Kidney (tissue), 14 donors: ENCODE measurements around the gene PITPNC1. TPM values are rescaled to one million over a fixed set of nuclear protein-coding genes. Genes with fewer than 3 reads are reported as not detected.

Experiments
- DNase-seq, 5 donors: peaks; one replicate each; pipeline ENCODE4 v3.0.0-alpha.2; 2013 to 2020
- FAIRE-seq: peaks from 2 replicates; lab custom pipeline; 2012; peaks lifted over from hg19 to GRCh38; lab: Jason Lieb, UNC
- H3K27ac ChIP-seq, 2 donors: one replicate each; pipeline ENCODE4 v1.7.0; 2013; ENCODE audit warnings: low read depth in 2 of 2, low read length in 2 of 2, inconsistent platforms in 1 of 2
- H3K27me3 ChIP-seq: one replicate; pipeline ENCODE4 v1.7.1; 2013; ENCODE audit warnings: low read length, inconsistent platforms; ENCODE audit not compliant: control insufficient read depth, insufficient read depth
- H3K36me3 ChIP-seq, 3 donors: one replicate each; pipeline versions ENCODE4 v1.7.0 to v1.7.1; 2013; ENCODE audit warnings: low read length in 3 of 3, control low read depth in 1 of 3, inconsistent platforms in 1 of 3; ENCODE audit not compliant: insufficient read depth in 3 of 3, control insufficient read depth in 2 of 3
- H3K4me1 ChIP-seq, 3 donors: one replicate each; pipeline versions ENCODE4 v1.7.0 to v1.7.1; 2013; ENCODE audit warnings: low read length in 3 of 3, inconsistent platforms in 1 of 3, low read depth in 1 of 3; ENCODE audit not compliant: control insufficient read depth in 2 of 3, insufficient read depth in 2 of 3
- H3K4me3 ChIP-seq, 3 donors: one replicate each; pipeline versions ENCODE4 v1.7.0 to v1.8.1; 2013; ENCODE audit warnings: low read length in 3 of 3, control low read depth in 1 of 3, inconsistent platforms in 1 of 3
- H3K9ac ChIP-seq, 3 donors: one replicate each; pipeline versions ENCODE4 v1.7.0 to v1.7.1; 2013; ENCODE audit warnings: low read length in 3 of 3, control low read depth in 1 of 3, inconsistent platforms in 1 of 3
- H3K9me3 ChIP-seq, 3 donors: one replicate each; pipeline versions ENCODE4 v1.7.0 to v1.7.1; 2013; ENCODE audit warnings: low read length in 3 of 3, control low read depth in 1 of 3, inconsistent platforms in 1 of 3; ENCODE audit not compliant: control insufficient read depth in 2 of 3, insufficient read depth in 1 of 3
- CTCF ChIP-seq: IDR thresholded peaks from 3 replicates; pipeline ENCODE4 v1.5.1; 2012; ENCODE audit warnings: mild to moderate bottlenecking, moderate library complexity, borderline replicate concordance; ENCODE audit not compliant: insufficient read depth; ENCODE audit errors: extremely low read depth
- intact Hi-C: fragments of 100-400 bp; cut with DNase I; formaldehyde crosslinking; loops from one replicate; pipeline ENCODE4 v1.11.1; 2022
- polyA plus RNA-seq: library from polyadenylated mRNA; stranded (reverse); fragments of 350-450 nt; fragmentation: Illumina TruSeq; extraction: RNeasy Lipid Tissue Mini Kit (QIAGEN cat#74804); gene quantifications from one replicate; pipeline ENCODE4 v1.2.3, GENCODE V29; 2014; ENCODE audit warnings: low read depth, low replicate concordance; ENCODE audit not compliant: insufficient read depth
- total RNA-seq: library from RNA; stranded (reverse); fragmentation: NEBNext Ultra II Directional; extraction: Animal tissue kit (Norgen Biotek cat#: 25700); gene quantifications from one replicate; pipeline ENCODE4 v1.2.1, GENCODE V29; 2021
- donor health status: control.
- donor health status: control.
- donor health status: control.
- donor health status: control.
- donor health status: control.
- donor health status: DM: yes; HTN: yes; CAD: no.
- donor health status: Normal renal cell carcinoma (clear cell type).

Gene PITPNC1
- total and polyA plus RNA-seq, 2 donors from 2014 or later, result 14.2 to 41.3 TPM

DNA sequence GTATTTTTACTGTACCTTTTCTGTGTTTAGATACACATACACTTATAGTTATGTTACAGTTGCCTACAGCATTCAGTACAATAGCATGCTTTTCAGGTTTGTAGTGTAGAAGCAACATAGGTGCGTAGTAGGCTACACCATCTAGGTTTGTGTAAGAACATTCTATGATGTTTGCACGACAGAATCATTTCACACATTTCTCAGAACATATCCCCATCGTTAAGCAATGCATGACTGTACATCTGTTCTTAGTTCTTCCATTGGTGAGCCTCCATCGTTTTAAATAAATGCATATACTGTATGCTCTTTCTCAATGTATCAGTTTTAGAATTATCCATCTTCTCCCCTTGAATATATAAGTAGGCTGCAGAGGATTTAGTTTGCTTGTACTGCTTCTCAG lies 122.6 kb downstream of the PITPNC1 start:
- FAIRE-seq, result no peak
- Histone ChIP-seq H3K4me1 (no peaks in the 10 kb centered on the region), H3K27me3 (no peaks in the 10 kb centered on the region), H3K27ac (no peak overlapping the region), H3K4me3 (no peak overlapping the region), H3K9ac (no peak overlapping the region), H3K9me3 (no peaks in the 10 kb centered on the region), H3K36me3 (no peaks in the 10 kb centered on the region)
- intact Hi-C loops, result no loop called here
- no peak for DNase-seq
- TF ChIP-seq CTCF, result no peak

- H3K4me1 ChIP-seq, result no peaks in the 10 kb centered on the region
- no peaks in the 10 kb centered on the region for H3K36me3 ChIP-seq
- no peaks in the 10 kb centered on the region for H3K27me3 ChIP-seq
- H3K27ac ChIP-seq, result no peak overlapping the region
- no peak for FAIRE-seq
- no peak for TF ChIP-seq CTCF
- H3K4me3 ChIP-seq, result no peak overlapping the region
- no peak overlapping the region for H3K9ac ChIP-seq
- DNase-seq, result no peak
- H3K9me3 ChIP-seq, result no peaks in the 10 kb centered on the region
- intact Hi-C loops, result no loop called here
Observed at GRCh38 chr17:67500261-67500660, 123.2 kb downstream of the PITPNC1 start.

DNA sequence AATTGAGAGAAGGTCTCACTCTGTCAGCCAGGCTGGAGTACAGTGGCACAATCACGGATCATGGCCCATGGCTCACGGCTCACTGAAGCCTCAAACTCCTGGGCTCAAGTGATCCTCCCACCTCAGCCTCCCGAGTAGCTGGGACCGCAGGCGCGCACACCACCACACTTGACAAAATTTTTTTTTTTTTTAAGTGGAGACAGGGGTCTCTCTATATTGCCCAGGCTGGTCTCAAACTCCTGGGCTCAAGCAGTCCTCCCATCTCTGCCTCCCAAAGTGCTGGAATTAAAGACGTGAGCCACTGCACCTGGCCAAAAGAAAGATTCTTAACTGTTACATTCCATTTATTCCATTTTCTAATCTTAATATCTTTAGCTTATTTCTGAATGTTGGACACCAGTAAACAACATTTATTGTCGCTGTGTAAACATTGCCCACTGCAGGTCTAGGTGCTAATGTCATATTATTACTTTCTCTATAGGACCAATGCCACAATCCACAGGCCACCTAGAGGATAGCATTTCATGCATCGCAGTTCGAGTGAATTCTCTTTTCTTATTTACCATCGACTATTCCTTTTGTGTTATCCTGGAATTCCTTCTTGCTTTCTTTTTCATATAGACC lies 123.7 kb downstream of the PITPNC1 start:
- no peak for DNase-seq
- TF ChIP-seq CTCF, result no peak

GRCh38 chr17:67502151-67502550 lies 125.1 kb downstream of the PITPNC1 start:
- no peaks in the 10 kb centered on the region for H3K9me3 ChIP-seq
- H3K4me1 ChIP-seq, result no peaks in the 10 kb centered on the region
- no peak overlapping the region for H3K27ac ChIP-seq
- no peak overlapping the region for H3K4me3 ChIP-seq
- no peak for FAIRE-seq
- DNase-seq, result no peak
- no peaks in the 10 kb centered on the region for H3K36me3 ChIP-seq
- intact Hi-C loops, result no loop called here
- no peaks in the 10 kb centered on the region for H3K27me3 ChIP-seq
- H3K9ac ChIP-seq, result no peak overlapping the region
- TF ChIP-seq CTCF, result no peak

More for the DNA sequence above, 123.7 kb downstream of the PITPNC1 start:
- Histone ChIP-seq H3K9me3 (no peaks in the 10 kb centered on the region), H3K4me1 (no peaks in the 10 kb centered on the region), H3K36me3 (no peaks in the 10 kb centered on the region), H3K4me3 (no peak overlapping the region), H3K27me3 (no peaks in the 10 kb centered on the region), H3K9ac (no peak overlapping the region), H3K27ac (no peak overlapping the region)
- intact Hi-C loops, result no loop called here
- FAIRE-seq, result no peak
